Central memory CD8-positive, alpha-beta T cell (primary cell): Measurements from ENCODE around the gene GTPBP3.

Source experiments
- ATAC-seq: fragments of 150-1000 bp; cut with Tn5 transposase; replicated peaks from 2 replicates; pipeline ENCODE4 v1.10.0; 2022; ENCODE audit warnings: mild to moderate bottlenecking, moderate FRiP score, moderate number of reproducible peaks; ENCODE audit not compliant: poor library complexity, severe bottlenecking; ENCODE audit errors: extremely low read depth
- DNase-seq, 2 donors: peaks; one replicate each; pipeline ENCODE4 v3.0.0; 2021; ENCODE audit warnings: low spot score in 2 of 2
- H3K27ac Mint-ChIP-seq: one replicate; pipeline ENCODE4 v1.8.0; 2022; ENCODE audit warnings: low read depth, mild to moderate bottlenecking, moderate library complexity, mixed read lengths
- H3K27me3 Mint-ChIP-seq: one replicate; pipeline ENCODE4 v1.8.0; 2022; ENCODE audit warnings: mixed read lengths
- H3K36me3 Mint-ChIP-seq: one replicate; pipeline ENCODE4 v1.8.0; 2022; ENCODE audit warnings: mild to moderate bottlenecking, moderate library complexity, mixed read lengths; ENCODE audit not compliant: insufficient read depth
- H3K4me1 Mint-ChIP-seq: one replicate; pipeline ENCODE4 v1.8.0; 2022; ENCODE audit warnings: mixed read lengths
- H3K4me3 Mint-ChIP-seq: one replicate; pipeline ENCODE4 v1.8.0; 2022; ENCODE audit warnings: mild to moderate bottlenecking, moderate library complexity, mixed read lengths
- H3K9me3 Mint-ChIP-seq: one replicate; pipeline ENCODE4 v1.8.0; 2022; ENCODE audit warnings: mixed read lengths

Gene GTPBP3

DNA sequence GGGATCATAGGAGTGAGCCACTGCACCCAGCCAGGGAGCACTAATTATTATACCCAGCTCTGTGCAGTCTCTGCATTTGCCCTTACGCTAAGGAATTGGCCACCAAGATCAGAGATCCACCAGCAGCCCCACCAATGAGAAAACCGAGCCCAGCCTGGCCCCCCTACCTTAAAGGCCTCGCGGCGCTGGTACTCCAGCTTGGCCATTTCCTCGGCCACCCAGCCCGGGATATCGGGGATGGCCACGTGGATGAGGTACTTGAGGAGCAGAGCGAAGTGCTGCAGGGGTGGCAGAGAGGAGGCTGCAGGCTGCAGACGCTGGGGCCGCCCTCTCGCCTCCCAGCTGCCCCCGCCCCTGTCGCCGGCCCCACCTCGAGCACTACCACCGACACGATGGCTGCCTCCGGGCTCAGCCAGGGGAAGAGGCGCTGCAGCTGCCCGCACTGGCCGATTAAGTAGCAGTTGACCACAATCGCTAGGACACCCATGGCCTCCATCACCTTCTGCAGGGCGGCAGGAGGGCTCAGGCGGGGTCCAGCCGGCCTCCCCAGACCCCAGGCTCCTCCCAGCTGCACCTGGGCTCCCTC, 10.2 kb upstream of the GTPBP3 start:
- Mint-ChIP-seq H3K27me3 (no peaks in the 10 kb centered on the region), H3K27ac (no peak overlapping the region)
- no peak for ATAC-seq

GRCh38 chr19:17327654-17328516, 9.5 kb upstream of the GTPBP3 start:
- H3K4me3 Mint-ChIP-seq, result peak overlapping the region; percentile 68
- H3K27ac Mint-ChIP-seq, result peak overlapping the region; percentile 79
- peak; percentile 68 for ATAC-seq
- no peak for DNase-seq
- peaks cover 7% of the 10 kb centered on the region for H3K4me1 Mint-ChIP-seq
- no peaks in the 10 kb centered on the region for H3K9me3 Mint-ChIP-seq
- H3K27me3 Mint-ChIP-seq, result no peaks in the 10 kb centered on the region
- H3K36me3 Mint-ChIP-seq, result peaks cover 2% of the 10 kb centered on the region

More for the DNA sequence above, 10.2 kb upstream of the GTPBP3 start:
- H3K4me1 Mint-ChIP-seq, result peaks cover 12% of the 10 kb centered on the region
- H3K4me3 Mint-ChIP-seq, result peak overlapping the region; percentile 36
- no peak for DNase-seq
- H3K9me3 Mint-ChIP-seq, result no peaks in the 10 kb centered on the region
- peaks cover 2% of the 10 kb centered on the region for H3K36me3 Mint-ChIP-seq

- peak; percentile 34 for ATAC-seq
- Mint-ChIP-seq H3K9me3 (no peaks in the 10 kb centered on the region), H3K27ac (peak overlapping the region; percentile 79), H3K27me3 (no peaks in the 10 kb centered on the region), H3K36me3 (peaks cover 2% of the 10 kb centered on the region), H3K4me3 (peak overlapping the region; percentile 68), H3K4me1 (peaks cover 14% of the 10 kb centered on the region)
- no peak for DNase-seq
Observed at GRCh38 chr19:17328517-17329365, 8.6 kb upstream of the GTPBP3 start.

- H3K9me3 Mint-ChIP-seq, result no peaks in the 10 kb centered on the region
Observed at GRCh38 chr19:17329366-17330261, 7.7 kb upstream of the GTPBP3 start.

DNA sequence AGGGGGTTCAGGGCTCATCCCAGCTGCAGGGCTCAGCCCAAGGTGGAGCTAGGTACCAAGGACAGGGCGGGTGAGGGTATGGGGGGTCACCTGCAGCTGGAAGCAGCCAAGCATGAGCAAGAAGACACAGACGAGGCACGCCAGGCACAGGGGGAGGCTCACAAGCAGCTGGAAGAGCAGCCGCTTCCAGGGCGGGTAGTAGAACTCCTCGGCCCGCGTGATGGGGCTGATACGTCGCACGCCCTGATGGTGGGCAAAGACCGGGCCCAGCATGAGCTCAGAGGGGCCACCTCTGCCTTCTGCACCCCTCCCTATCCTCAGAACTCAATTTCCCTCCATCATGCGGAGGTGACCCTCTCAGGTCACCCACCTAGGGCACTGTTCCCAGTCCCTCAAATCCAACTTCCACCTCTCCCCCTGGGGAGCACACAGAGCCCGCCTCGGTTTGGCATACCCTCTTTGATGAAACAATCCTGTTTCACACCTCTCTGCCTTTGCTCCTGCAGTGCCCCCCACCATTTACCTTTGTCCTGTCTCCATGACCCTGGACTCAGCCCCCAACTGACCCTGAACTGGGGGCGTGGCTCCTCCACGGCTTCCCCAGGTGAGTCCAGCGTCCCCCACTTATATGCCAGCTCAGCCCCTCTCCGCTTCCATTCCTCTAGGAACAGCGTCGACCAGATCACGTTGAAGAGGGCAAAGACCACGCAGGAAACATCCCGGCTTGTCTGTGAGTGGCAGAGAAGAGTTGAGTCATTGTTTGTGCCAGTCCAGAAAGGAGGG, 6.9 kb upstream of the GTPBP3 start:
- peak overlapping the region; percentile 20 for H3K27ac Mint-ChIP-seq
- H3K9me3 Mint-ChIP-seq, result no peaks in the 10 kb centered on the region
- no peaks in the 10 kb centered on the region for H3K27me3 Mint-ChIP-seq
- H3K36me3 Mint-ChIP-seq, result peaks cover 2% of the 10 kb centered on the region
- DNase-seq (no peak), ATAC-seq (no peak)
- peaks cover 26% of the 10 kb centered on the region for H3K4me1 Mint-ChIP-seq
- peak overlapping the region; percentile 68 for H3K4me3 Mint-ChIP-seq

More at GRCh38 chr19:17329366-17330261, 7.7 kb upstream of the GTPBP3 start:
- peaks cover 2% of the 10 kb centered on the region for H3K36me3 Mint-ChIP-seq
- peaks cover 20% of the 10 kb centered on the region for H3K4me1 Mint-ChIP-seq
- peak overlapping the region; percentile 68 for H3K4me3 Mint-ChIP-seq
- DNase-seq (no peak), ATAC-seq (no peak)
- no peaks in the 10 kb centered on the region for H3K27me3 Mint-ChIP-seq
- H3K27ac Mint-ChIP-seq, result no peak overlapping the region

DNA sequence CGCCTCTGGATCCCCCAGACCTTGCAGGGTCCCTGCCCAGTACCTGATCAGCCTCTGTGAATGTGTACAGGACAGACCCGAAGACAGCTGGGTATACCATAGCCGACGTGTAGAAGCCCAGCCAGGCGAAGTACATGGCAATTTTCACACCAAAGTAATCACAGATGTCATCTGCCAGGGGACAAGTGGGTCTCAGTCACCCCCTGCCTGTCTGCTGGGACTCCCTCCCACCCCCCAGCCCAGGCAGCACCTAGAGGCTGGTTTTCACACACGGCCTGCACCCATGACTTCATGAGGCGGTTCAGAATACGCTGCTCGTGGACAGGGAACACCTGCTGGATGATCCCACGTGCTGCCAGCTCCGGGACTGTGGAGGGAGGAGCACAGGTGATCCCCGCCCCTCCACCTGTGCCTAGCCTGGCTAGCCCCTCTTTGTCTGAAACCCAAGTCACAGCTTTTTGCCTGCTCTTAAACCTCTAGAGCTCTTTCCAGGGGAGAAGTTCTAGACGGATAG, 6.3 kb upstream of the GTPBP3 start:
- Mint-ChIP-seq H3K4me1 (peaks cover 26% of the 10 kb centered on the region), H3K36me3 (peaks cover 2% of the 10 kb centered on the region)

DNA sequence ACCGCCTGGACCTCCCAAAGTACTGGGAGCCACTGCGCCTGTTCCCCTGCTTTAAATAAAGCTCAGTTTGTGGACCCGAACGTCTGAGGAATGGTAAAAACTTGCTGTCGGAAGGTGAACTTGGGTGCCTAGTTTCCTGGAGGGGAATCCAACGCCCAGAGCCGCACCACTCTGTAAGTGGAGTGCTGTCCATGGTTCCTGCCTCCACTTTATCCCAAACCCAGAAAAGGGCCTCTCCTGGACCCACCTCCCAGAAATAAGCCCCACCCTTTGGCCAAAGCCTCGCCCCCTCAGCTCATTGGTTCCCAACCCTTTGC, 5.0 kb upstream of the GTPBP3 start:
- ATAC-seq, result no peak
- no peaks in the 10 kb centered on the region for H3K27me3 Mint-ChIP-seq
- H3K36me3 Mint-ChIP-seq, result peaks cover 3% of the 10 kb centered on the region
- H3K4me3 Mint-ChIP-seq, result no peak overlapping the region
- H3K9me3 Mint-ChIP-seq, result no peaks in the 10 kb centered on the region
- H3K4me1 Mint-ChIP-seq, result peaks cover 36% of the 10 kb centered on the region
- no peak overlapping the region for H3K27ac Mint-ChIP-seq
- DNase-seq, result no peak

More for the DNA sequence above, 6.3 kb upstream of the GTPBP3 start:
- peak overlapping the region; percentile 20 for H3K27ac Mint-ChIP-seq
- H3K4me3 Mint-ChIP-seq, result peak overlapping the region; percentile 62
- no peak for ATAC-seq
- H3K27me3 Mint-ChIP-seq, result no peaks in the 10 kb centered on the region
- no peaks in the 10 kb centered on the region for H3K9me3 Mint-ChIP-seq
- DNase-seq, result no peak

DNA sequence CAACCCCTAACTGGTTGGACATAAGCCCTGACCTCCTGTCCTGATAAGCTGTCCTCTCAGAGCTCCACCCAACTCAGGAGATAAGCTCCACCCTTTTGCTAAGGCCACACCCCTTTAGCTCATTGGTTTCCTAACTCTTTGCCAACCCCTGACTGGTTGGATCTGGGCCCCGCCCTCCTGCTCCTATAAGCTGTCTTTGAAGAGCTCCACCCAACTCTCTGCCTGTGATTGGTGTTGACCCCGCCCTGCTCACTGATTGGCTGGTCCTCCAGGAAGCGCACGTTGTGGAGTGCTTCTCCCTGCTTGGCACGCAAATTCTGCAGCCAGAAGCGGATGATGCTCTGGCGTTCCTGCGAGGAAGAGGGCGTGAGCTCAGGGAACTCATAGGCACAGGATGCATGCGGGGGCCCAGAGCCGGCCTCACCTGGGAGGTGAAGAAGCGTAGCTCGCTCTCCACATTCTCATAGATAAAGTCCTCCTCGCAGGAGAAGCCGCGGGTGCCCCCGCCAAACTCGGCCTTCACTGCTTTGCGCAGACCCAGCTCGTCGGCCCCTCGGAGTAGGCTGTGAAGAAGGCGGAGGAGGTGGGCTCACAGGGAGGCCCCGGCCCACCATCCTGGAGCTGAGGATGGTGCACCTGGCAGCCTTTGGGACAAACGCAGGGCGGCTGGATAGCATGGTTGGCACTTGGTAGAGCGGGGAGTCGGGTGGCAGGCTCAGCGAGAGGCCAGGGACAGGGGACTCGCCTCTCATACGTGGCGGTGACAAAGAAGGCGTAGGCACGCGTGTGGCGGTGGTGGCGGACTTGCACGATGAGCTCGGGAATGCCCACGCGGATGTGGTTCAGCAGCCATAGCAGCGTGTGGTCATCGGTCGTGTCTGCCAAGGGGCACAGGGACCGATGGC, 4.4 kb upstream of the GTPBP3 start:
- Mint-ChIP-seq H3K9me3 (no peaks in the 10 kb centered on the region), H3K27me3 (no peaks in the 10 kb centered on the region), H3K27ac (no peak overlapping the region), H3K4me1 (peaks cover 40% of the 10 kb centered on the region), H3K36me3 (peaks cover 4% of the 10 kb centered on the region), H3K4me3 (peak overlapping the region; percentile 38)
- DNase-seq, result no peak
- ATAC-seq, result no peak

DNA sequence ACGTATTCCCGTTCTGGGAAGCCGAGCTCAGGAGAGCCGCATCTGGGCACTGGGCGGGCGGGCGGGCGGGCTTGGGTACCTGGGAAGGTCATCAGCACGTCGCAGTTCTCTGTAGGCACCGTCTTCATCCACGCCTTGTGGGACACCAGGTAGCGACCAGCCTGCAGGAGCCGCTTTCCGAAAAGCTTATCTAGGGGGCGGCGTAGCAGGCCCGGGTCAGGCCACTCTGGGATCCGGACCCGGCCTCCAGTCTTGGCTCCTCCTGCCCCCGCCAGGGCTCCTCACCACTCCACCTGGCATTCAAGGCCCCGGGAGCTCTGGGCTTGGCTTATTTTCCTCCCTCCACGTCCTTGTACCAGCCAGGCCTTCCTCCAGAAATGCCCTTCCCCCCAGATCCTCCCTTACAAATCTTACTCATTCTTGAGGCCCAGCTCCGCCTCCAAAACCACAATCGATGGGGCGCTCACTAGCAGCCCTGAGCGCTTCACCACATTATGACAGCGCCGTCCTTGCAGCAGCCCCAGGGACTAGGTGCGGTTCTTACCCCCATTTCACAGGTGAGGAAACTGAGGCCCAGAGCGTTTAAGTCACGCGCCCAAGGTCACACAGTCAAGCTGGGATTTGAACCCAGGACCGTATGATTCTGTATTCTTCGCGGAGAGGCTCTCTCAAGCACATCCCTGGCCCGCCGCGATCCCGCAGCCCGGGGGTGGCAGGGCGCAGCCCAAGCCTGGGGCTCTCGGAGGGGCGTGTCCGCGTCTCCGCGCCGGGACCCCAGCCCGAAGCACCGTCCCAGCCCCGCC, 3.5 kb upstream of the GTPBP3 start:
- Mint-ChIP-seq H3K36me3 (peaks cover 4% of the 10 kb centered on the region), H3K4me1 (peaks cover 40% of the 10 kb centered on the region), H3K27me3 (no peaks in the 10 kb centered on the region), H3K4me3 (peak overlapping the region; percentile 82), H3K27ac (no peak overlapping the region), H3K9me3 (no peaks in the 10 kb centered on the region)
- ATAC-seq (peak; percentile 22), DNase-seq (peak in 1 of 2 donors; percentile 47)
